Measurements from ENCODE around the gene URM1.
A peak's percentile ranks its signal among the peaks of the same experiment; 100 is the strongest.

The URM1 gene

DNA sequence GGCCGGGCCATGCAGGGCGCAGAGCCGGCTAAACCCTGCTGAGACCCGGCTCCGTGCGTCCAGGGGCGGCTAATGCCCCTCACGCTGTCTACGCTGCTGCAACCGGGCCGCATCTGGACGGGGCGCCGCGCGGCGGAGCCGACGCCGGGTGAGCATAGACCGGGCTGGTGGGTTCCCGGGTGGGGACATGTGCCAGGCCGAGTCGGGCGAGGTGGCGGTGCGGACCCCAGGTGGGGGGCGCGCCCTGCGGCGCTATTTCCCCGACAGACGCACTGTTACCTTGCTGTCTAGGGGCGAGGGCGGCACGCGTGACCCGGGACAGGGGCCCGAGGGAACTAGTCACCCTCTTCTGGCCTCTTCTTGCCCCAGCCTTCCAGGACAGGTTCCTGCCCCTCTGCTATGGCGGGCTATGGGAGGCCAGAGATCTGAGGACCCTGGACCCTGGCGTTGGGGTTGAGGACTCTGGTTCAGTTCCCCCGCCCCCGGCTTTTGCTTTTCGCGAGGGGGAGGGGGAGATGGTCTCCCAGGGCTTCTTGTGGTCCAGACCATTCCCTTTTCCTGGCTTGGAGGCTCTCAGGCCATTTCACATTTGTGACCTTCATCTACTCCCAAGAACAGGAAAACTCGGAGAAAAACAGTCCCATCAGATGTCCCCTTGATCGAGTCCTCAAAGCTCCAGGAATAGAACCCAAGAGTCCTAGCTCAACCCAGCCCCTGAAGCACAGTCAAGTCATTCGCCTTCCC lies 30.3 kb upstream of the URM1 start:
- H2AFZ ChIP-seq (ENCODE audit: low read length), result no peak overlapping the region
- no peak for TF ChIP-seq EZH2 (IDR thresholded peaks at IDR 0.05; ENCODE audit: borderline replicate concordance, low read length)
- TF ChIP-seq, protein P1, sequence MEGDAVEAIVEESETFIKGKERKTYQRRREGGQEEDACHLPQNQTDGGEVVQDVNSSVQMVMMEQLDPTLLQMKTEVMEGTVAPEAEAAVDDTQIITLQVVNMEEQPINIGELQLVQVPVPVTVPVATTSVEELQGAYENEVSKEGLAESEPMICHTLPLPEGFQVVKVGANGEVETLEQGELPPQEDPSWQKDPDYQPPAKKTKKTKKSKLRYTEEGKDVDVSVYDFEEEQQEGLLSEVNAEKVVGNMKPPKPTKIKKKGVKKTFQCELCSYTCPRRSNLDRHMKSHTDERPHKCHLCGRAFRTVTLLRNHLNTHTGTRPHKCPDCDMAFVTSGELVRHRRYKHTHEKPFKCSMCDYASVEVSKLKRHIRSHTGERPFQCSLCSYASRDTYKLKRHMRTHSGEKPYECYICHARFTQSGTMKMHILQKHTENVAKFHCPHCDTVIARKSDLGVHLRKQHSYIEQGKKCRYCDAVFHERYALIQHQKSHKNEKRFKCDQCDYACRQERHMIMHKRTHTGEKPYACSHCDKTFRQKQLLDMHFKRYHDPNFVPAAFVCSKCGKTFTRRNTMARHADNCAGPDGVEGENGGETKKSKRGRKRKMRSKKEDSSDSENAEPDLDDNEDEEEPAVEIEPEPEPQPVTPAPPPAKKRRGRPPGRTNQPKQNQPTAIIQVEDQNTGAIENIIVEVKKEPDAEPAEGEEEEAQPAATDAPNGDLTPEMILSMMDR (IDR thresholded peaks at IDR 0.05; ENCODE audit: low read length), result no peak
- no peak overlapping the region for H3K27ac ChIP-seq (ENCODE audit: low read depth, low read length, poor library complexity, severe bottlenecking)
- H3K4me3 ChIP-seq (ENCODE audit: low read depth, low read length, poor library complexity, severe bottlenecking), result peak overlapping the region; percentile 78
- H3K9me2 ChIP-seq (ENCODE audit: low read depth, low read length), result no peaks in the 10 kb centered on the region
- H3K79me2 ChIP-seq (ENCODE audit: insufficient read depth, low read length), result no peaks in the 10 kb centered on the region
- peaks cover 18% of the 10 kb centered on the region for H3K4me1 ChIP-seq (ENCODE audit: insufficient read depth, low read length, severe bottlenecking)
- no peaks in the 10 kb centered on the region for H4K20me1 ChIP-seq (ENCODE audit: insufficient read depth, low read length)
- H3K4me2 ChIP-seq (ENCODE audit: low read length), result peak overlapping the region; percentile 88
- H3K9me3 ChIP-seq (ENCODE audit: low read length), result no peaks in the 10 kb centered on the region
- peaks cover 10% of the 10 kb centered on the region for H3K36me3 ChIP-seq (ENCODE audit: insufficient read depth, low read length)
- no peaks in the 10 kb centered on the region for H3K27me3 ChIP-seq (ENCODE audit: insufficient read depth, low read length)
- no peaks in the 10 kb centered on the region for H3F3A ChIP-seq (ENCODE audit: insufficient read depth, low read length)
- peak overlapping the region; percentile 76 for H3K9ac ChIP-seq (ENCODE audit: low read length)

GRCh38 chr9:128341435-128341849 lies 29.7 kb upstream of the URM1 start:
- Histone ChIP-seq H2AFZ (ENCODE audit: low read length) (no peak overlapping the region), H3K9me2 (ENCODE audit: low read depth, low read length) (no peaks in the 10 kb centered on the region), H3F3A (ENCODE audit: insufficient read depth, low read length) (no peaks in the 10 kb centered on the region), H3K27ac (ENCODE audit: low read depth, low read length, poor library complexity, severe bottlenecking) (no peak overlapping the region), H4K20me1 (ENCODE audit: insufficient read depth, low read length) (no peaks in the 10 kb centered on the region), H3K4me3 (ENCODE audit: low read depth, low read length, poor library complexity, severe bottlenecking) (peak overlapping the region; percentile 78), H3K4me1 (ENCODE audit: insufficient read depth, low read length, severe bottlenecking) (peaks cover 18% of the 10 kb centered on the region), H3K79me2 (ENCODE audit: insufficient read depth, low read length) (no peaks in the 10 kb centered on the region), H3K9me3 (ENCODE audit: low read length) (no peaks in the 10 kb centered on the region), H3K27me3 (ENCODE audit: insufficient read depth, low read length) (no peaks in the 10 kb centered on the region), H3K36me3 (ENCODE audit: insufficient read depth, low read length) (peaks cover 10% of the 10 kb centered on the region), H3K4me2 (ENCODE audit: low read length) (peak overlapping the region; percentile 88), H3K9ac (ENCODE audit: low read length) (peak overlapping the region; percentile 76)
- TF ChIP-seq EZH2 (IDR thresholded peaks at IDR 0.05; ENCODE audit: borderline replicate concordance, low read length), result no peak
- TF ChIP-seq, protein P1 (IDR thresholded peaks at IDR 0.05; ENCODE audit: low read length), result peak; percentile 72

GRCh38 chr9:128342971-128343680 lies 28.0 kb upstream of the URM1 start:
- Histone ChIP-seq H4K20me1 (ENCODE audit: insufficient read depth, low read length) (no peaks in the 10 kb centered on the region), H3K4me1 (ENCODE audit: insufficient read depth, low read length, severe bottlenecking) (peaks cover 18% of the 10 kb centered on the region), H3K9me3 (ENCODE audit: low read length) (no peaks in the 10 kb centered on the region), H3F3A (ENCODE audit: insufficient read depth, low read length) (no peaks in the 10 kb centered on the region), H3K9me2 (ENCODE audit: low read depth, low read length) (no peaks in the 10 kb centered on the region), H3K79me2 (ENCODE audit: insufficient read depth, low read length) (no peaks in the 10 kb centered on the region), H3K9ac (ENCODE audit: low read length) (no peak overlapping the region), H3K27ac (ENCODE audit: low read depth, low read length, poor library complexity, severe bottlenecking) (no peak overlapping the region), H2AFZ (ENCODE audit: low read length) (no peak overlapping the region), H3K27me3 (ENCODE audit: insufficient read depth, low read length) (no peaks in the 10 kb centered on the region), H3K4me2 (ENCODE audit: low read length) (no peak overlapping the region), H3K4me3 (ENCODE audit: low read depth, low read length, poor library complexity, severe bottlenecking) (no peak overlapping the region), H3K36me3 (ENCODE audit: insufficient read depth, low read length) (peaks cover 19% of the 10 kb centered on the region)
- no peak for TF ChIP-seq EZH2 (IDR thresholded peaks at IDR 0.05; ENCODE audit: borderline replicate concordance, low read length)
- TF ChIP-seq, protein P1 (IDR thresholded peaks at IDR 0.05; ENCODE audit: low read length), result no peak

Data from OCI-LY1 (cell line).